Small intestine (tissue), 7 donors: Measurements from ENCODE around the gene IL21R. TPM values are rescaled to one million over a fixed set of nuclear protein-coding genes. Genes with fewer than 3 reads are reported as not detected.

Experiments
- DNase-seq, 2 donors: peaks; one replicate each; pipeline versions ENCODE4 v3.0.0 to v3.0.0-alpha.2; 2013
- FAIRE-seq: peaks from 2 replicates; lab custom pipeline; 2012; peaks lifted over from hg19 to GRCh38; lab: Jason Lieb, UNC
- H3K27ac ChIP-seq, 3 donors: one replicate each; pipeline ENCODE4 v1.5.1; 2013; ENCODE audit warnings: low read length in 2 of 3, mild to moderate bottlenecking in 2 of 3, control low read depth in 1 of 3, inconsistent platforms in 1 of 3, low read depth in 1 of 3, moderate library complexity in 1 of 3
- H3K27me3 ChIP-seq, 3 donors: one replicate each; pipeline ENCODE4 v1.6.1; 2013; ENCODE audit warnings: low read length in 3 of 3, inconsistent platforms in 1 of 3; ENCODE audit not compliant: control insufficient read depth in 3 of 3, insufficient read depth in 3 of 3
- H3K36me3 ChIP-seq, 3 donors: one replicate each; pipeline ENCODE4 v1.6.1; 2013; ENCODE audit warnings: low read length in 3 of 3, inconsistent platforms in 1 of 3, low read depth in 1 of 3, mild to moderate bottlenecking in 1 of 3, moderate library complexity in 1 of 3; ENCODE audit not compliant: control insufficient read depth in 3 of 3, insufficient read depth in 2 of 3
- H3K4me1 ChIP-seq, 3 donors: one replicate each; pipeline ENCODE4 v1.6.1; 2013; ENCODE audit warnings: low read length in 2 of 3, inconsistent platforms in 1 of 3, low read depth in 1 of 3, mild to moderate bottlenecking in 1 of 3, moderate library complexity in 1 of 3; ENCODE audit not compliant: control insufficient read depth in 3 of 3, insufficient read depth in 2 of 3
- H3K4me3 ChIP-seq, 3 donors: one replicate each; pipeline ENCODE4 v1.5.1; 2013; ENCODE audit warnings: low read length in 3 of 3, control low read depth in 1 of 3, inconsistent platforms in 1 of 3, low read depth in 1 of 3, mild to moderate bottlenecking in 1 of 3, moderate library complexity in 1 of 3
- H3K9me3 ChIP-seq, 2 donors: one replicate each; pipeline ENCODE4 v1.6.1; 2013; ENCODE audit warnings: low read depth in 1 of 2, low read length in 1 of 2; ENCODE audit not compliant: control insufficient read depth in 2 of 2, insufficient read depth in 1 of 2
- WGBS, 3 donors: extraction: QIAGEN DNeasy Blood & Tissue Kit; methylation state at CpG; one replicate each; pipeline ENCODE4 v1.1.7; 2013; 5-methylcytosine and 5-hydroxymethylcytosine counted together
- polyA plus RNA-seq, 4 donors: library from polyadenylated mRNA; stranded (reverse) in 3 of 4; unstranded in 1 of 4; fragments of 200-250 nt in 3 of 4; fragments of 120-200 nt in 1 of 4; gene quantifications; one replicate each; pipeline versions ENCODE4 v1.2.1 to v1.2.3, GENCODE V29; 2013
- donor health status: healthy with polysubstance abuse.
- donor health status: control.
- donor health status: control.
- donor health status: Bipolar disorder and iron deficiency.
- donor health status: healthy.

IL21R gene
- polyA plus RNA-seq, 4 donors: under 0.01 to 0.85 (median 0.33) TPM

- DNase-seq (no peak), FAIRE-seq (no peak)
- Histone ChIP-seq H3K4me1 (peaks cover 0 to 22% (median 7%) of the 10 kb centered on the region in 3 donors), H3K27me3 (no peaks in the 10 kb centered on the region), H3K4me3 (no peak overlapping the region), H3K36me3 (peaks cover 10 to 54% (median 15%) of the 10 kb centered on the region in 3 donors), H3K27ac (peak overlapping the region in 1 of 3 donors; percentile 2), H3K9me3 (peaks cover 0 to 4% of the 10 kb centered on the region in 2 donors)
- WGBS, 3 donors: 85 to 94% (median 87%) methylated on average over 5 of the region's 5 CpGs
These were observed 38.7 kb upstream of the IL21R start for GRCh38 chr16:27363246-27363632.

GRCh38 chr16:27363797-27364196 lies 38.2 kb upstream of the IL21R start:
- Histone ChIP-seq H3K9me3 (peaks cover 0 to 4% of the 10 kb centered on the region in 2 donors), H3K36me3 (peaks cover 8 to 49% (median 11%) of the 10 kb centered on the region in 3 donors), H3K4me3 (no peak overlapping the region), H3K4me1 (peaks cover 0 to 22% (median 7%) of the 10 kb centered on the region in 3 donors), H3K27ac (peak overlapping the region; percentile 60 to 71 (median 60)), H3K27me3 (no peaks in the 10 kb centered on the region)
- FAIRE-seq: no peak
- whole genome bisulfite sequencing, 3 donors: 30 to 64% (median 44%) methylated on average over 9 of the region's 9 CpGs
- DNase-seq: peak in 1 of 2 donors; percentile 94

DNA sequence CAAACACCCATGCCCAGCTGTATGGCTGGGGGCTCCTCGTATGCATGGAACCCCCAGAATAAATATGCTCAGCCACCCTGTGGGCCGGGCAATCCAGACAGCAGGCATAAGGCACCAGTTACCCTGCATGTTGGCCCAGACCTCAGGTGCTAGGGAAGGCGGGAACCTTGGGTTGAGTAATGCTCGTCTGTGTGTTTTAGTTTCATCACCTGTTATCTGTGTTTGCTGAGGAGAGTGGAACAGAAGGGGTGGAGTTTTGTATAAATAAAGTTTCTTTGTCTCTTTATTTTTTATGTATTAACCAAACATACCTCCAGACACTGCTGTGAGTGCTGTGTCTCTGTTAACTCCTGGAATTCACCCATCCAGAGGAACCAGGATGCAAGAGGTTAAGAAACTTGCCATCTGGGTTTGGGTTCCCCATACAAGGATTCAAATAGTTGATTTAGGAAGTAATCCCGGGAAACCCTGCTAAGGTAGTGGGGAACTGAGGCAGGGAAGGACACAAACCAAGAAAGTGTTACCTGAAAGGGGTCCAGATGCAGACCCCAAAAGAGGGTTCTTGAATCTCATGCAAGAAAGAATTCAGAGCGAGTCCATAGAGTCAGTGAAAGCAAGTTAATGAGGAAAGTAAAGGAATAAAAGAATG lies 37.4 kb upstream of the IL21R start:
- FAIRE-seq: no peak
- no peaks in the 10 kb centered on the region for H3K27me3 ChIP-seq
- peaks cover under 1 to 42% (median 6%) of the 10 kb centered on the region in 3 donors for H3K36me3 ChIP-seq
- H3K27ac ChIP-seq: peak overlapping the region; percentile 60 to 71 (median 60)
- H3K4me3 ChIP-seq: no peak overlapping the region
- peak; percentile 74 to 87 for DNase-seq
- no peaks in the 10 kb centered on the region for H3K9me3 ChIP-seq
- WGBS, 3 donors: 27 to 63% (median 36%) methylated on average over 6 of the region's 6 CpGs
- H3K4me1 ChIP-seq: peaks cover 0 to 22% (median 7%) of the 10 kb centered on the region in 3 donors

DNA sequence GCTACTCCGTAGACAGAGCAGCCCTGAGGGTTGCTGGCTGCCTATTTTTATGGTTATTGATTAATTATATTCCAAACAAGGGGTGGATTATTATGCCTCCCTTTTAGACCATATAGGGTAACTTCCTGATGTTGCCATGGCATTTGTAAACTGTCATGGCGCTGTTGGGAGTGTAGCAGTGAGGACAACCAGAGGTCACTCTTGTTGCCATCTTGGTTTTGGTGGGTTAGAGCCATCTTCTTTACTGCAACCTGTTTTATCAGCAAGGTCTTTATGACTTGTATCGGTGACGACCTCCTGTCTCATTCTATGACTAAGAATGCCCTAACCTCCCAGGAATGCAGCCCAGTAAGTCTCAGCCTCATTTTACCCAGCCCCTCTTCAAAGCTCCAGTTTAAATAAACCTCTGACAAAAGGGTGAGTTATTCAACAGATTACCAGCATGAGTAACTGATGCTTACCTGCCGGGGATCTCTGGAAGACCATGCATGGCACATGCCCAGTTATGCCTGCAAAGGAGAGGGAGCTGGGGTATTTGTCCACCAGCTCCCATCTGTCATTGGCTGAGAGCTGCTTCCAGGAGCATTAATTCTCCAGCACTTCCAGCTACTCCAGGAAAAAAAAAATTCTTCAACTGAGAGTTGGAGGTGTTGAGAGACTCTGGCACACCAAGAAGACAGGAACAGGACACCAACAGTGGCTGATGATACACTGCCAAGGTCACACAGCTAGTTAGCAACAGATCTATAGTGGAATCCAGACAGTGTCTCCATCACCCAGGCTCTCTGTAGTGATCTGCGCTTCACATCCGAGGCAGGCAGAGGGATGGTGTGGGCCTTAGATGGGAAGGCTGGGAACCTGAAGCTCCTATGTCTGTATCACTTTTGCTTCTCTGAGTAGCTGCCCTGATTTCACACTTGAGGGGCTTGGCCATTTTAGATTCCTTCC lies 36.6 kb upstream of the IL21R start:
- Histone ChIP-seq H3K27ac (peak overlapping the region in 2 of 3 donors; percentile 51 to 71), H3K9me3 (no peaks in the 10 kb centered on the region), H3K4me1 (peaks cover 0 to 22% (median 7%) of the 10 kb centered on the region in 3 donors), H3K27me3 (no peaks in the 10 kb centered on the region), H3K36me3 (peaks cover 0 to 39% (median 4%) of the 10 kb centered on the region in 3 donors), H3K4me3 (no peak overlapping the region)
- WGBS, 3 donors: 57 to 73% (median 68%) methylated on average over 7 of the region's 7 CpGs
- peak in 1 of 2 donors; percentile 40 for DNase-seq
- no peak for FAIRE-seq

DNA sequence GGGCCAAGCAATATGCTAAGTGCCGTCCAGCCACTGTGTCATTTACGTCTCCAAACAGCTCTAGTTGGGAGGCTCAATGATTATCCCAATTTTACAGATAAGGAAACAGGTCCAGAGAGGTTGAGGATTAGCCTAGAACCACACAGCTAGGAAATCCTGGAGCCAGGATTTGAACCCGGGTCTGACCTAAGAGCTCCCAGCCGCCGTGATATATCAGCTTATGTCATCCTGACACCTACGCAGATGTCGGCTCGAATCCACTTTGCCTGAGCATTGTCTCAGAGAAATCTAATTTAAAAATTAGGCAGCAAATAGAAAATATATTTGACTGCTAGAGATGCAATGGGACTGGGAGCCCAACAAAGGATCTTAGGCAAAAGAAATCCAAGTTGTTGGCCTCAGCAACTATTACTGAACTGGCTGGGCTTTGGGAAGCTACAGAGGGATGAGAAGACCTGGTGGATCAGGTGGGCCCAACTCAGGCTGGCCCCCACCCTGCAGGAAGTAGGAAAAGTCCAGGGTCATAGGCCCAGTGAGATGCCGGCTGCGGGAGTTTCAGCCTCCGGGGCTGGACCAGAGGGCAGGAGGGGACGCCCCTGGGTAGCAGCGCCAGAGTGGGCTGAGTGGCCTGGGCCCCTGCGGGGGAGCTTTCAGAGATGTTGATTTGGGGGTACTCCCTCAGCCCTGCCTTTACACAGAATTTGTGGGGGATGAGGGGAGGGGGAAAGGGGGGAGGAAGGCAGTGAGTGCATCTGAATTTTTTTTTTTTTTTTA lies 35.1 kb upstream of the IL21R start:
- Histone ChIP-seq H3K27me3 (no peaks in the 10 kb centered on the region), H3K4me1 (peaks cover 0 to 22% (median 7%) of the 10 kb centered on the region in 3 donors), H3K27ac (peak overlapping the region in 1 of 3 donors; percentile 50), H3K36me3 (peaks cover 0 to 24% (median 2%) of the 10 kb centered on the region in 3 donors), H3K4me3 (no peak overlapping the region), H3K9me3 (no peaks in the 10 kb centered on the region)
- FAIRE-seq: no peak
- WGBS, 3 donors: 61 to 77% (median 69%) methylated on average over 14 of the region's 14 CpGs
- no peak for DNase-seq

DNA sequence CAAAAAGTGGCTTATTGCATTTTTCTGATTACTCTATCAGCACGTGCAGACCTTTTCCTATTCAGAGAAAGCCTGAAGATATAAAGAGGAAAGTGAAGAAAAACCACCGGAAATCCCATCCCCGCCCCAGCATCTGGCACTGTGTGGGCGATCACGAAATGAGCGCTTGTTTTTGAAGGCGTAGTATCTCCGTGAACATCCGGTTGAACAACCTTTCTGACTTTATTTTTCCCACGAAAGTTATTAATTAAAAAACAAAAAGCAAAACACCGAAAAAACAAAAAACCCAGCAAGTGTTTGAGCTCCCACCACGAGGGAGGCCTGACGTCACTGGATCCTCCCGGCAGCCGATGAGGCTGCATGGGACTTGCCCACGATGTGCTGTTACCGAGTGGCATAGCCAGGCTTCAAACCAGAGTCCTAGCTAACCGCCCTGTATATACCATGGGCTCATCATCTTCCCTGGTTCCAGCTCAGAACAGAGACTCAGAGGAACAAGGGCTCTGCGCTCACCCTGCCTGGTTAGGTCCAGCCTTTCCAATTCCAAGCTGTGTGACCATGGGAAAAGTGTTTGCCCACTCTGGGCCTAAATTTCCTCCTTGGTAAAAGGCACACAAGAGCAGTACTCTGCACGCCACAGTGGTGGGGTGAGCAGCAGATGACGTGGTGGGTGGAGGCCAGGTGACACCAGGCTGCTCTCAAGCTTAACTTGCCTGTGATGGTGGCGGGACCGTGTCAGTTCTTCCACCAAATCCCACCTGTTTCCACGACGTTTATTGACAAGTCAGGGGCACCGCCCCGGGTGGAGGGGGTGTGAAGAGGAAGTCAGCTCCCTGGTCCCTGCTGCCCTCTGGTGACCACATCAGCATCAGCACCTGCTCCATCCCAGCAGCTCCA lies 34.3 kb upstream of the IL21R start:
- DNase-seq (peak; percentile 78 to 83), FAIRE-seq (no peak)
- no peaks in the 10 kb centered on the region for H3K9me3 ChIP-seq
- no peaks in the 10 kb centered on the region for H3K27me3 ChIP-seq
- peaks cover 0 to 22% (median 5%) of the 10 kb centered on the region in 3 donors for H3K4me1 ChIP-seq
- WGBS, 3 donors: 21 to 29% (median 28%) methylated on average over 27 of the region's 27 CpGs
- peak overlapping the region; percentile 0 to 90 (median 24) for H3K27ac ChIP-seq
- H3K4me3 ChIP-seq: no peak overlapping the region
- peaks cover 0 to 17% (median 2%) of the 10 kb centered on the region in 3 donors for H3K36me3 ChIP-seq

DNA sequence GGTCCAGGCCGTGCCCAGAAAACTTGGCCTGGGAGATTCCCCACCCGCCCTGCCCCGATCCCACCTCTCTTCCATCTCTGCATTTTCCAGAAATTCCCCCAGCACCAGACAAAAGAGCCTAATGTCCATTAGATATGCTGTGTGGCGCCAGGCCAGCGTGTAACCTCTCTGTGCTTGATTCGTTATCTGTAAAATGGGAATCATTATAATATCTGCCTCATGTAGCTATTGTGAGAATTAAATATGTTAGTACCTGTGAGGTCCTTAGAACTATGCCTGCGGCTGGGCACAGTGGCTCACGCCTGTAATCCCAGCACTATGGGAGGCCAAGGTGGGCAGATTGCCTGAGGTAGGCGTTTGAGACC lies 33.6 kb upstream of the IL21R start:
- Histone ChIP-seq H3K27ac (no peak overlapping the region), H3K27me3 (no peaks in the 10 kb centered on the region), H3K9me3 (no peaks in the 10 kb centered on the region), H3K4me3 (no peak overlapping the region), H3K4me1 (peaks cover 0 to 17% (median 2%) of the 10 kb centered on the region in 3 donors), H3K36me3 (peaks cover 0 to 11% (median under 1%) of the 10 kb centered on the region in 3 donors)
- WGBS, 3 donors: 56 to 58% (median 58%) methylated on average over 9 of the region's 9 CpGs
- FAIRE-seq: no peak
- no peak for DNase-seq
